Naive B cell (primary cell): ENCODE results near the gene ZYG11B. TPM values are rescaled to one million over a fixed set of nuclear protein-coding genes. Genes with fewer than 3 reads are reported as not detected.
"Not testable (repeated sequence)": the region's sequence is repeated elsewhere in the genome, so short reads cannot be mapped to it uniquely, and the experiment has no call there.

Experiments used
- ATAC-seq, 2 donors: fragments of 150-1000 bp; cut with Tn5 transposase; 2 replicates each; pipeline ENCODE4 v1.10.0; 2021; ENCODE audit warnings: low read depth in 2 of 2, mild to moderate bottlenecking in 2 of 2, moderate library complexity in 2 of 2
- DNase-seq: peaks from one replicate; pipeline ENCODE4 v3.0.0; 2022
- H3K27ac Mint-ChIP-seq, 6 donors: one replicate each; pipeline ENCODE4 v1.8.0; 2020 to 2022; ENCODE audit warnings: mild to moderate bottlenecking in 6 of 6, mixed read lengths in 6 of 6, moderate library complexity in 5 of 6, inconsistent platforms in 2 of 6
- H3K27me3 Mint-ChIP-seq, 3 donors: one replicate each; pipeline ENCODE4 v1.8.0; 2021 to 2022; ENCODE audit warnings: mixed read lengths in 3 of 3, mild to moderate bottlenecking in 1 of 3
- H3K36me3 Mint-ChIP-seq, 2 donors: one replicate each; pipeline ENCODE4 v1.8.0; 2020 to 2022; ENCODE audit warnings: mixed read lengths in 2 of 2, inconsistent platforms in 1 of 2, mild to moderate bottlenecking in 1 of 2
- H3K4me1 Mint-ChIP-seq, 3 donors: one replicate each; pipeline ENCODE4 v1.8.0; 2020 to 2022; ENCODE audit warnings: mixed read lengths in 3 of 3, inconsistent platforms in 1 of 3, mild to moderate bottlenecking in 1 of 3, moderate library complexity in 1 of 3
- H3K4me3 Mint-ChIP-seq, 8 donors: one replicate each; pipeline ENCODE4 v1.8.0; 2020 to 2022; ENCODE audit warnings: mild to moderate bottlenecking in 8 of 8, mixed read lengths in 8 of 8, moderate library complexity in 8 of 8, inconsistent platforms in 2 of 8
- H3K9me3 Mint-ChIP-seq, 7 donors: one replicate each; pipeline ENCODE4 v1.8.0; 2020 to 2022; ENCODE audit warnings: mixed read lengths in 7 of 7, mild to moderate bottlenecking in 5 of 7, inconsistent platforms in 2 of 7, moderate library complexity in 1 of 7
- polyA plus RNA-seq, 6 donors: library from polyadenylated mRNA; unstranded; fragments of 300-500 nt; fragmentation: Illumina TruSeq; gene quantifications; one replicate each; pipeline ENCODE4 v1.2.3, GENCODE V29; 2021; ENCODE audit warnings: low read depth in 6 of 6

The ZYG11B gene
- 10 to 100 TPM in 5 of 6 donors, 1 to 10 TPM in 1; 6.8 to 14.2 (median 12.9) TPM for polyA plus RNA-seq

DNA sequence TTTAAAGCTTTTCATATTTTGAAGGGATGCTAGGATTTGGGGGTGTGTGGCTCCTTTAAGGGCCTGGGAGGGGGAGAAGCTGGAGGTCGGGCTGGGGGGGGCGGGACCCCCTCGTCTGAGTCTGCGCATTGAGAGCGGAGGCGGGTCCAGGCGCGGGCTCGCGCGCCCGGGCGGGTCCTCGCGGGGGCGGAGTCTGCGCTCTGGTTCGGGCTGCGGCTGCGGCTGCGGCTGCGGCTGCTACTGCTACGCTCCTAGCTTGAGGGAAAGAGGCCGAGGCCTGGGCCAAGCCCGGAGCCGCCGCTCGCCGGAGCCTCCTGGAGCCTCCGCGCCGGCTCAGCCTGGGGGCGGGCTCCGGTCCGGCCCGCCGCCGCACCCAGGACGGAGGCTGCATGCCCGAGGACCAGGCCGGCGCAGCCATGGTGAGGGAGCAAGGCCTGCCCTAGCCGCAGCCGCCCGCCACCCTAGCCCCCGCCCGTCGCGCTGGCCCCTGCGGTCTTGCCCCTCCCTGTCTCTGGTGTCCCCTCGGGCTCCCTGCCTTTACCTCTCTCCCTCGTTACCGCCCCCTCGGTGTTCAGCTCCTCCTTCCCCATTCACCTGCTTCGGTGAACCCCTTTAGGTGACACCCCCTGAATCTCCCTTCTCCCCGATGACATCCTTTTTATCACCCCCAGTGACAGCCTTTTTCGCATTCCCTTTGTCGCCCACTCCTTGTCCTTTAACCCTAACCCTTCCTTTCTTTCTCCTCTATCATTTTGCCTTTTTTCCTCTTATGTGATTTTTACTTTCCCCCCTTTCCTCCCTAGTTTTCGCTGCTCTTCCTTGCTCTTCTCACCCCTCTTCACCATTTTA lies at the start of gene ZYG11B:
Gene ZYG11B, plus strand, starts transcription at position 189 of the 849 bp plus-strand sequence. Its CDS starts 201 bp downstream, at position 390.
- Mint-ChIP-seq H3K4me1 (peaks cover 26 to 40% (median 39%) of the 10 kb centered on the region in 3 donors), H3K36me3 (no peaks in the 10 kb centered on the region), H3K9me3 (no peaks in the 10 kb centered on the region), H3K27me3 (peaks cover 0 to 10% (median 6%) of the 10 kb centered on the region in 3 donors), H3K27ac (peak within 1 kb of the TSS; percentile 81 to 99 (median 88)), H3K4me3 (peak within 1 kb of the TSS; percentile 89 to 95 (median 94))
- ATAC-seq, result peak; percentile 92 to 93
- DNase-seq, result peak; percentile 86

DNA sequence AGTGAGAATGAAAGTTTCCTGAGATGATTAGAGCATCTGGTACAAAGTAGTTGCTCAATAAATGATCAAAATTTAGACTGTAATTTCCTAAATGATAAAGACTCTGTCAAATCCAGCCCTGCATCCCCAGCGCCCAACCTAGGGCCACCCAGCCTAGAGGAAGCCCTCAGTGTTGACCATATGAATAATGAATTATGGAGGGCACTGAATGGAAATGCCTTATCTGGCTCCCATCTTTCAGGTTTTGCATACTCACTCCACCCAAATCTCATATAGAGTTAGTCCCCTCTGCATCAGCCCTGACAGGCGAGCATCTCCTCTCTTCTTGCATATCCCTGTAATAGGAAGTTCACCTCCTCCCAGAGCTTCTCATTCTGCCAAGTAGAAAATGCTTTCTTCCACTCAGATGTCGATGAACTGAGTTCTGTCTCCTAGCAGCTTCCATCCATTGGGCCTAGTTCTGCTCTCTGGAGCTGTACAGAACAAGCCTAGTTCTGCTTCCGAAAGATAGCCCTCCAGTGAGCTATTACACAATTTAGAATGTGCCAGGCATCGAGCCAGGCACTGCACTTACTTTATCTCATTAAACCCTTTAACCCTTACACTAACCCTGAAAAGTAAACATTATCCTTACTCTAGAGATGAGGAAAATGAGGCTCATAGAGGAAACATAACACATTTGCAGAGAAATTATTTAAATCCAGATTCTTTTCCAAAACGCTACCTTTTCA lies 49.0 kb upstream of the ZYG11B start:
- ATAC-seq (no peak), DNase-seq (no peak)

DNA sequence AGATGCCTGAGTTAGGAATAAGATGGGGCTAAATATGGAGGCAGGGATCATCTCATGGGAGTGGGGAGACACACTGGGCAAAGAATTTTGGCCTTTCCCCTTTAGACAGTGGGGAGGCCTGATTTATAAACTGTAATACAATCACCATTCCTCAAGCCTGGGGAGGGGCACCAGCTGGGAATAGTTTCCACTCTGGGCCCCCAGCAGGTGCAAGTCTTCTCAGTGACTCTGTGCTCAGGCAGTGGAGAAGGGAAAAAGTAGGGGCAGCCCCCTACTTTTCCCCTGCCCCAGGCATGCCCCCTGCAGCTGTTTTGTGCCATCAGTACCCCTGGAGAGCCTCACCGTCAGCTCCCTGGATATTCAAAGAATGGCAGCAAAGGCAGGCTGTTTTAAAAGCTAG lies 47.2 kb upstream of the ZYG11B start:
- H3K27me3 Mint-ChIP-seq, result no peaks in the 10 kb centered on the region
- ATAC-seq (no peak), DNase-seq (no peak)
- peaks cover 7 to 11% of the 10 kb centered on the region in 2 donors for H3K36me3 Mint-ChIP-seq
- H3K4me3 Mint-ChIP-seq, result no peak overlapping the region
- peak overlapping the region in 2 of 6 donors; percentile 72 to 90 for H3K27ac Mint-ChIP-seq
- H3K9me3 Mint-ChIP-seq, result peaks cover 0 to 2% (median 0%) of the 10 kb centered on the region in 7 donors
- H3K4me1 Mint-ChIP-seq, result peaks cover 6 to 12% (median 7%) of the 10 kb centered on the region in 3 donors

More for the DNA sequence above, 49.0 kb upstream of the ZYG11B start:
- Mint-ChIP-seq H3K27ac (peak overlapping the region in 1 of 6 donors; percentile 57), H3K9me3 (no peaks in the 10 kb centered on the region), H3K4me1 (peaks cover 6 to 12% (median 7%) of the 10 kb centered on the region in 3 donors), H3K4me3 (no peak overlapping the region), H3K36me3 (peaks cover 7 to 10% of the 10 kb centered on the region in 2 donors), H3K27me3 (no peaks in the 10 kb centered on the region)

DNA sequence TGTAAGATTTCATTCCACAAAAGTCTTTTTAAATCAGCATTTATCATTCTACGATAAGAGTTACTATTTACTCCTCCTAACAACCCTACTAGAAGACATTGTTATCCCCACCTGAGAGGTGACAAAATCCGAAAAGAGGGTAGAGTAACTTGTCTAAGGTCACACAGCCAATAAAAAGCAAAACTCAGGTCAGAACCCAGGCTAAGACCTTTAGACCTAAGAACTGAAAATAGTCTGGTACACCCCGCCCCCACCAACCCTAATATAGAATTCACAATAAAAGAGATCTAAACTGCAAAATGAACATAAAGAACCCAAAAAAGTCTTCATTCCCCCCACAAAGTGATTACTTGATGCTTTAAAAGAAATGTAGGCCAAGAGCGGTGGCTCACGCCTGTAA lies 46.8 kb upstream of the ZYG11B start:
- H3K36me3 Mint-ChIP-seq, result peaks cover 7 to 13% of the 10 kb centered on the region in 2 donors
- no peaks in the 10 kb centered on the region for H3K27me3 Mint-ChIP-seq
- ATAC-seq (no peak), DNase-seq (no peak)
- H3K9me3 Mint-ChIP-seq, result peaks cover 0 to 2% (median 0%) of the 10 kb centered on the region in 7 donors
- peaks cover 7 to 12% (median 10%) of the 10 kb centered on the region in 3 donors for H3K4me1 Mint-ChIP-seq
- H3K27ac Mint-ChIP-seq, result peak overlapping the region in 2 of 6 donors; percentile 15 to 90
- H3K4me3 Mint-ChIP-seq, result no peak overlapping the region

DNA sequence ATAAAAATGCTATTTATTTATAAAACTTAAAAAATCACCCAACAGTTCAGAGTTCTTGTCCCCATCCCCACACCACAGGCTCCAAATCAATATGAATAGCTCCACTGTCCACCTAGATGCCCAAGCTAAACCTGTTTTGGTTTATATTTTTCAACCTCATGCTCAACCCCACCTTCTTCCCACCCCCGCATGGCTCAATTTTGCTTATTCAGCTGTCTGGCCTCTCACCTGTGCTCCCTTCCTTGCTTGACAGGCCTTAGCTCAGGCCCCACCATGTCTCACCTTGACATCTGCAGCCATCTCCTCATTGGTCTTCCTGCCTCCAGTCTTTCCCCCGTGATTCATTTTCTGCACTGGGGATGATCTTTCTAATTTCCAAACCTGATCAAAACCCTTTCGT lies 45.9 kb upstream of the ZYG11B start:
- Mint-ChIP-seq H3K27ac (peak overlapping the region in 4 of 6 donors; percentile 10 to 53 (median 47)), H3K36me3 (peaks cover 7 to 13% of the 10 kb centered on the region in 2 donors), H3K4me3 (no peak overlapping the region), H3K4me1 (peaks cover 13 to 15% (median 15%) of the 10 kb centered on the region in 3 donors), H3K27me3 (no peaks in the 10 kb centered on the region), H3K9me3 (peaks cover 0 to 2% (median 0%) of the 10 kb centered on the region in 7 donors)
- no peak for ATAC-seq
- DNase-seq, result no peak

DNA sequence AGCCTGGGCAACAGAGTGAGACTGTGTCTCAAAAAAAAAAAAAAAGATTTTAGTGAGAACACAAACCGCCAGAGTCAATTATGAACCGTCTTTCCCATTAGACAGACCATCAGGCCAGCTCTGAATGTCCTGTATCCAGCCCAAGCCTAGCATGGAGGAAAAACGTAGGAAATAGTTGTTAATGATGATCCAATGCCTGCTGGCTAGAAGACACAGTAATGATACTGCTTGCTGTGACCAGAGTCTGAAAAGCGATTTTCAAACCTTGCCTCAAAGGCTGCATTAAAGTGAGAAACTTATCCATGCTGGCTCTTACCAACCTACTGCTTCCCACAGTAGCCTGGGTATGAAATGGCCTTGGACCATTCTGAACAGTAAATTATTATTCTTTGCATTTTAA lies 45.1 kb upstream of the ZYG11B start:
- peak overlapping the region in 1 of 6 donors; percentile 50 for H3K27ac Mint-ChIP-seq
- H3K36me3 Mint-ChIP-seq, result peaks cover 7 to 13% of the 10 kb centered on the region in 2 donors

DNA sequence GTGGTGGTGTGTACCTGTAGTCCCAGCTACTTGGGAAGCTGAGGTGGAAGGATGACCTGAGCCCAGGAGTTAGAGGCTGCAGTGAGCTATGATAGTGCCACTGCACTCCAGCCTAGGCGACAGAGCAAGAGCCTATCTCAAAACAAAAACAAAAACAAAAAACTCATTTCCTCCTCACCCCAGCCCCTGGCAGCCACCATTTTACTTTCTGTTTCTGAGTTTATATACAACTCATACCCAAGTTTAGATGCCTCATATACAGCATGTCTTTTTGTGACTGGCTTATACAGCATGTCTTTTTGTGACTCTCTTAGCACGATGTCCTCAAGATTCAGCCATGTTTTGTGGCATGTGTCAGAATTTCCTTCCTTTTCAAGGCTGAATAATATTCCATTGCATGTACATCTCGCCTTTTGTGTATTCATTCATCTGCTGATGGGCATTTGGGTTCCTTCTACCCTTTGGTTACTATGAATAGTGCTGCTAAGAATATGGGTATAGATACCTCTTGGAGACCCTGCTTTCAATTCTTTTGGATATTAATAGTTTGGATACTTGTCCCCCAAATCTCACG lies 42.8 kb upstream of the ZYG11B start:
- peak overlapping the region in 1 of 6 donors; percentile 81 for H3K27ac Mint-ChIP-seq
- no peak for ATAC-seq
- H3K9me3 Mint-ChIP-seq, result peaks cover 0 to 2% (median 0%) of the 10 kb centered on the region in 7 donors
- DNase-seq, result no peak
- peaks cover 16 to 33% (median 32%) of the 10 kb centered on the region in 3 donors for H3K4me1 Mint-ChIP-seq
- H3K27me3 Mint-ChIP-seq, result no peaks in the 10 kb centered on the region
- H3K36me3 Mint-ChIP-seq, result peaks cover 13 to 15% of the 10 kb centered on the region in 2 donors
- H3K4me3 Mint-ChIP-seq, result no peak overlapping the region

More for the DNA sequence above, 45.1 kb upstream of the ZYG11B start:
- peaks cover 18 to 22% (median 21%) of the 10 kb centered on the region in 3 donors for H3K4me1 Mint-ChIP-seq
- peaks cover 0 to 2% (median 0%) of the 10 kb centered on the region in 7 donors for H3K9me3 Mint-ChIP-seq
- DNase-seq (no peak), ATAC-seq (no peak)
- H3K27me3 Mint-ChIP-seq, result no peaks in the 10 kb centered on the region
- H3K4me3 Mint-ChIP-seq, result no peak overlapping the region

DNA sequence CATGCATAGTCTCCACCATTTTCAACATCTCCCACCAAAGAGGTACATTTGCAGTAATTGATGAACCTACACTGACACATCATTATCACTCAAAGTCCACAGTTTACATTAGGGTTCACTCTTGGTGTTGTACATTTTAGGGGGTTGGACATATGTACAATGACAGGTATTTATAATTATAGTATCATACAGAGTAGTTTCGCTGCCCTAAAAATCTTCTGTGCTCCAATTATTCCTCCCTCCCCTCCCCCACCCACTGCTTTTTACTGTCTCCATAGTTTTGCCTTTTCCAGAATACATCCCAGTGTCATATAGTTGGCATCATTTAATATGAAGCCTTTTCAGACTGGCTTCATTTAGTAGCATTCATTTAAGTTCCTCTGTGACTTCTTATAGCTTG lies 41.7 kb upstream of the ZYG11B start:
- ATAC-seq, result no peak
- peak overlapping the region in 3 of 6 donors; percentile 4 to 81 (median 7) for H3K27ac Mint-ChIP-seq
- H3K4me3 Mint-ChIP-seq, result no peak overlapping the region
- H3K9me3 Mint-ChIP-seq, result peaks cover 0 to 2% (median 0%) of the 10 kb centered on the region in 7 donors
- no peak for DNase-seq
- peaks cover 11 to 33% (median 29%) of the 10 kb centered on the region in 3 donors for H3K4me1 Mint-ChIP-seq
- H3K27me3 Mint-ChIP-seq, result no peaks in the 10 kb centered on the region
- H3K36me3 Mint-ChIP-seq, result peaks cover 8 to 15% of the 10 kb centered on the region in 2 donors

DNA sequence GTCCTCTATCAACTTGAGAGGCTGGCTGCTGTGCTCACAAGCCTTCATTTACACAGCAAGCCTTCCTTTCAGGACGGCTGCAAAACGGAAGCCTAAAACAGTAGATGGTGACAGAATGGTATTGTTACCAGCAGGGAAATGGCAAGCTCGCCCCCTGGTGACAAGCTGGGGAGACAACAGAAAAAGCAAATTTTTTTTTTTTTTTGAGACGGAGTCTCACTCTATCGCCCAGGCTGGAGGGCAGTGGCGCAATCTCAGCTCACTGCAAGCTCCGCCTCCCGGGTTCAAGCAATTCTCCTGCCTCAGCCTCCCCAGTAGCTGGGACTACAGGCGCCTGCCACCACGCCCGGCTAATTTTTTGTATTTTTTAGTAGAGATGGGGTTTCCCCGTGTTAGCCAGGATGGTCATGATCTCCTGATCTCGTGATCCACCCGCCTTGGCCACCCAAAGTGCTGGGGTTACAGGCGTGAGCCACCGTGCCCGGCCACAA lies 39.9 kb upstream of the ZYG11B start:
- ATAC-seq (peak; percentile 99), DNase-seq (peak; percentile 76)
- Mint-ChIP-seq H3K27ac (peak overlapping the region in 5 of 6 donors; percentile 57 to 91 (median 81)), H3K4me1 (peaks cover 7 to 29% (median 27%) of the 10 kb centered on the region in 3 donors), H3K4me3 (peak overlapping the region in 7 of 8 donors; percentile 15 to 73 (median 34))
- not testable (repeated sequence) for H3K9me3 Mint-ChIP-seq, H3K36me3 Mint-ChIP-seq, H3K27me3 Mint-ChIP-seq

DNA sequence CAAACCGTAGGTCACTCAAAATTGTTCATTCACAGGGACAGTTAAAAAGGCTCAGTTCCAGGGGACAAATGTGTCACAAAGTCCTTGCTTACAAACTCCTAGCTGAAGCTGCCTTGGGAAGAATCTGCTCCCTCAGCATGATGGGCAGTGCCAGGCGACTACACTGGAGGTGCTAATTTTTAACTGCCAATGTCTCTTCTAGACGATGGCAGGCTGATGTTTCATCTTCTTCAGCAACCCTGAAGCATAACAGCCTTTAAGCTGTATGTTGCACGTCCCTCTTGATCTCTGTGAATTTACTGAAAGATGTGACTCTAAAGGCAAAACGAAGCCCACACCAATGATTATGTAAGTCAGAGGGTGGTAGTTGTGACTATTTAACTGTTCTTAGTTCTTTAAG lies 39.4 kb upstream of the ZYG11B start:
- H3K27ac Mint-ChIP-seq, result peak overlapping the region in 1 of 6 donors; percentile 91
- H3K9me3 Mint-ChIP-seq, result peaks cover 0 to 2% (median 0%) of the 10 kb centered on the region in 7 donors
- H3K27me3 Mint-ChIP-seq, result no peaks in the 10 kb centered on the region
- ATAC-seq, result no peak
- H3K4me3 Mint-ChIP-seq, result no peak overlapping the region
- H3K4me1 Mint-ChIP-seq, result peaks cover 7 to 31% (median 27%) of the 10 kb centered on the region in 3 donors
- H3K36me3 Mint-ChIP-seq, result peaks cover 8 to 11% of the 10 kb centered on the region in 2 donors
- DNase-seq, result no peak

DNA sequence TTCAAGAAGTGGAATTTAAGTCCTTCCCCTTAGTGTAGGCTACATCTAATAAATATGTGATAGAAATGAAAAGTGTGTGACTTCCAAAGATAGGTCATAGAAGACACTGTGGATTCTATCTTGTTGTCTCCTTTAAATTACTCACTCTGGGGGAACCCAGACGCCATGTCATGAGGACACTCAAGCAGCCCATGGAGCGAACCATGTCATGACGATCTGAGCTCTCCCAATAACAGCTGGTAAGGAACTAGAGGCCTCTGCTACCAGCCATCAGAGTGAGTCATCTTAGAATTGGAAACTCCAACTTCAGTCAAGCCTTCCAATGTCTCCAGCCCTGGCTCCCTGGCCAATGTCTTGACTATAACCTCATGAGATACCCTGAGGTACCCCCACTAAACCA lies 34.4 kb upstream of the ZYG11B start:
- Mint-ChIP-seq H3K9me3 (no peaks in the 10 kb centered on the region), H3K4me1 (peaks cover 6 to 19% (median 9%) of the 10 kb centered on the region in 3 donors), H3K27ac (peak overlapping the region in 1 of 6 donors; percentile 15), H3K27me3 (no peaks in the 10 kb centered on the region), H3K4me3 (no peak overlapping the region), H3K36me3 (peaks cover 7 to 18% of the 10 kb centered on the region in 2 donors)
- ATAC-seq (no peak), DNase-seq (no peak)

DNA sequence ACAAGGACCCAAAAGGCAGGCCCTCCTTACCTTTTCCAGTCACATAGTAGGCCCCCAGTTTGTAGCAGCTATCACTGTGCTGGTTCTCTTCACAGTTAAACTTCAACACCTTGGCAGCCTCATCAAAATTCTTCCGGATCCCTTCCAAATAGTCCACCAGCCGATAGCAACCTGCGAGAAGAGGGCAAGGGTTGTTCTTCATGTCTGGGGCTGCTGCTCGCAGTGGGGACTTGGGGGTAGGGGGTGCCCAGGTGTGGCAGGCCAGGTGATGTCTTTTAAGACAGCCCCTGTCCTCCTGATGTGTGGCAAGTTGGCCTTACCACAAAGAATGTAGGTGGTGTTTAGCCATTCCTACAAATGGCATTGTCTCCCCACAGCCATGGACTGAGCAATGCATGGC lies 33.6 kb upstream of the ZYG11B start:
- Mint-ChIP-seq H3K36me3 (peaks cover 7 to 10% of the 10 kb centered on the region in 2 donors), H3K27me3 (no peaks in the 10 kb centered on the region), H3K9me3 (no peaks in the 10 kb centered on the region), H3K27ac (no peak overlapping the region), H3K4me1 (peaks cover 7 to 21% (median 13%) of the 10 kb centered on the region in 3 donors), H3K4me3 (no peak overlapping the region)
- ATAC-seq, result no peak
- no peak for DNase-seq

DNA sequence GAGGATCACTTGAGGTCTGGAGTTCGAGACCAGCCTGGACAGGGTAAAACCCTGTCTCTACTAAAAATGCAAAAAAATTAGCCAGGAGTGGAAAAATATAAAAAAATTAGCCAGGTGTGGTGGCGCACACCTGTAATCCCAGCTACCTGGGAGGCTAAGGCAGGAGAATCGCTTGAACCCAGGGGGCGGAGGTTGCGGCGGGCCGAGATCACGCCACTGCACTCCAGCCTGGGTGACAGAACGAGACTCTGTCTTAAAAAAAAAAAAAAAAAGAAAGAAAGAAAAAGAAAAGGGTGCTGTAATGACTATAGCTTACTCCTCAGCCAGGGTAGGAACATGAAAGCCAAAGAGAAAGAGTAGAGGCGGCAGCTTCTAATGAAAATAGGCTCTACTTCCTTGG lies 32.9 kb upstream of the ZYG11B start:
- not testable (repeated sequence) for H3K9me3 Mint-ChIP-seq, H3K4me3 Mint-ChIP-seq, ATAC-seq, DNase-seq, H3K27me3 Mint-ChIP-seq
- Mint-ChIP-seq H3K36me3 (peaks cover 7 to 10% of the 10 kb centered on the region in 2 donors), H3K27ac (peak overlapping the region in 2 of 6 donors; percentile 30 to 82), H3K4me1 (peaks cover 13 to 25% (median 19%) of the 10 kb centered on the region in 3 donors)
